Esophagus (tissue), 2 donors: ENCODE results near the gene SNX17. TPM values are rescaled to one million over a fixed set of nuclear protein-coding genes. Genes with fewer than 3 reads are reported as not detected.
A peak's percentile ranks its signal among the peaks of the same experiment; 100 is the strongest.

ENCODE experiments used
- H3K27ac ChIP-seq, 2 donors: one replicate each; pipeline ENCODE4 v1.5.1; 2013; ENCODE audit warnings: low read depth in 2 of 2, mild to moderate bottlenecking in 2 of 2, inconsistent platforms in 1 of 2, low read length in 1 of 2, moderate library complexity in 1 of 2
- H3K27me3 ChIP-seq, 2 donors: one replicate each; pipeline ENCODE4 v1.6.1; 2013; ENCODE audit warnings: low read length in 2 of 2, control low read depth in 1 of 2, mild to moderate bottlenecking in 1 of 2; ENCODE audit not compliant: insufficient read depth in 2 of 2, control insufficient read depth in 1 of 2
- H3K36me3 ChIP-seq, 2 donors: one replicate each; pipeline ENCODE4 v1.6.1; 2013; ENCODE audit warnings: low read length in 1 of 2; ENCODE audit not compliant: control insufficient read depth in 2 of 2, insufficient read depth in 2 of 2
- H3K4me1 ChIP-seq, 2 donors: one replicate each; pipeline ENCODE4 v1.6.1; 2013; ENCODE audit warnings: low read length in 1 of 2; ENCODE audit not compliant: control insufficient read depth in 2 of 2, insufficient read depth in 2 of 2
- H3K4me3 ChIP-seq, 2 donors: one replicate each; pipeline ENCODE4 v1.5.1; 2013; ENCODE audit warnings: low read length in 2 of 2, mild to moderate bottlenecking in 2 of 2, low read depth in 1 of 2, moderate library complexity in 1 of 2
- H3K9me3 ChIP-seq, 2 donors: one replicate each; pipeline ENCODE4 v1.6.1; 2013; ENCODE audit warnings: mild to moderate bottlenecking in 2 of 2, low read depth in 1 of 2, low read length in 1 of 2, moderate library complexity in 1 of 2; ENCODE audit not compliant: control insufficient read depth in 2 of 2, insufficient read depth in 1 of 2
- WGBS, 2 donors: extraction: QIAGEN DNeasy Blood & Tissue Kit; methylation state at CpG; one replicate each; pipeline ENCODE4 v1.1.7; 2013; 5-methylcytosine and 5-hydroxymethylcytosine counted together
- polyA plus RNA-seq, 2 donors: library from polyadenylated mRNA; stranded (reverse); fragments of 200-250 nt; gene quantifications; one replicate each; pipeline ENCODE4 v1.2.3, GENCODE V29; 2013
- donor health status: healthy with polysubstance abuse.
- donor health status: Bipolar disorder and iron deficiency.

The SNX17 gene
- polyA plus RNA-seq, 2 donors, result 36.9 to 61.7 TPM

- no peaks in the 10 kb centered on the region for H3K9me3 ChIP-seq
- no peaks in the 10 kb centered on the region for H3K27me3 ChIP-seq
- H3K27ac ChIP-seq, result no peak overlapping the region
- no peak overlapping the region for H3K4me3 ChIP-seq
- H3K4me1 ChIP-seq, result no peaks in the 10 kb centered on the region
- H3K36me3 ChIP-seq, result peaks cover 20 to 32% of the 10 kb centered on the region in 2 donors
- WGBS, 2 donors, result 91 to 93% methylated on average over 4 of the region's 4 CpGs
Measured at GRCh38 chr2:27362678-27363420, 7.6 kb upstream of the SNX17 start.

GRCh38 chr2:27363933-27364332 lies 6.5 kb upstream of the SNX17 start:
- 79 to 82% methylated on average over 2 of the region's 2 CpGs for WGBS, 2 donors
- no peaks in the 10 kb centered on the region for H3K27me3 ChIP-seq
- H3K9me3 ChIP-seq, result no peaks in the 10 kb centered on the region
- peaks cover 0 to 1% of the 10 kb centered on the region in 2 donors for H3K4me1 ChIP-seq
- no peak overlapping the region for H3K27ac ChIP-seq
- H3K36me3 ChIP-seq, result peaks cover 22 to 39% of the 10 kb centered on the region in 2 donors
- no peak overlapping the region for H3K4me3 ChIP-seq

GRCh38 chr2:27369471-27370025 lies 868 bp upstream of the SNX17 start:
- peak overlapping the region; percentile 96 to 97 for H3K27ac ChIP-seq
- H3K4me3 ChIP-seq, result peak overlapping the region; percentile 69 to 91
- WGBS, 2 donors, result 1 to 3% methylated on average over 18 of the region's 18 CpGs
- H3K4me1 ChIP-seq, result peaks cover 0 to 5% of the 10 kb centered on the region in 2 donors
- no peaks in the 10 kb centered on the region for H3K27me3 ChIP-seq
- no peaks in the 10 kb centered on the region for H3K9me3 ChIP-seq
- H3K36me3 ChIP-seq, result peaks cover 14 to 36% of the 10 kb centered on the region in 2 donors

- no peaks in the 10 kb centered on the region for H3K27me3 ChIP-seq
- peak overlapping the region; percentile 83 to 97 for H3K4me3 ChIP-seq
- peaks cover 23 to 45% of the 10 kb centered on the region in 2 donors for H3K36me3 ChIP-seq
- no peaks in the 10 kb centered on the region for H3K9me3 ChIP-seq
- H3K27ac ChIP-seq, result peak overlapping the region; percentile 79 to 84
- 1% methylated on average over 38 to 46 of the region's 46 CpGs for WGBS, 2 donors
- H3K4me1 ChIP-seq, result peaks cover 0 to 5% of the 10 kb centered on the region in 2 donors
Measured at GRCh38 chr2:27370816-27371620, 602 bp downstream of the SNX17 start.

- Histone ChIP-seq H3K27me3 (no peaks in the 10 kb centered on the region), H3K4me1 (peaks cover 0 to 5% of the 10 kb centered on the region in 2 donors), H3K36me3 (peaks cover 25 to 46% of the 10 kb centered on the region in 2 donors)
Measured at GRCh38 chr2:27372937-27373336, 2.5 kb downstream of the SNX17 start.

GRCh38 chr2:27373567-27373966 lies 3.2 kb downstream of the SNX17 start:
- Histone ChIP-seq H3K4me1 (peaks cover under 1 to 7% of the 10 kb centered on the region in 2 donors), H3K9me3 (no peaks in the 10 kb centered on the region), H3K4me3 (no peak overlapping the region), H3K27ac (no peak overlapping the region), H3K36me3 (peaks cover 24 to 45% of the 10 kb centered on the region in 2 donors), H3K27me3 (no peaks in the 10 kb centered on the region)
- 85 to 86% methylated on average over 5 of the region's 5 CpGs for WGBS, 2 donors

More at GRCh38 chr2:27372937-27373336, 2.5 kb downstream of the SNX17 start:
- Histone ChIP-seq H3K4me3 (no peak overlapping the region), H3K9me3 (no peaks in the 10 kb centered on the region), H3K27ac (peak overlapping the region in 1 of 2 donors; percentile 45)
- WGBS, 2 donors, result 92% methylated on average over 6 of the region's 6 CpGs

GRCh38 chr2:27375513-27376099 lies 5.2 kb downstream of the SNX17 start:
- peaks cover 3 to 7% of the 10 kb centered on the region in 2 donors for H3K4me1 ChIP-seq
- H3K36me3 ChIP-seq, result peaks cover 24 to 47% of the 10 kb centered on the region in 2 donors
- WGBS, 2 donors, result 91 to 93% methylated on average over 20 of the region's 20 CpGs

GRCh38 chr2:27376151-27376865 lies 5.9 kb downstream of the SNX17 start:
- WGBS, 2 donors, result 77 to 82% methylated on average over 16 of the region's 16 CpGs
- no peaks in the 10 kb centered on the region for H3K27me3 ChIP-seq
- no peak overlapping the region for H3K4me3 ChIP-seq
- H3K36me3 ChIP-seq, result peaks cover 24 to 47% of the 10 kb centered on the region in 2 donors
- H3K4me1 ChIP-seq, result peaks cover 3 to 9% of the 10 kb centered on the region in 2 donors
- no peaks in the 10 kb centered on the region for H3K9me3 ChIP-seq
- H3K27ac ChIP-seq, result no peak overlapping the region

More at GRCh38 chr2:27375513-27376099, 5.2 kb downstream of the SNX17 start:
- H3K9me3 ChIP-seq, result no peaks in the 10 kb centered on the region
- no peak overlapping the region for H3K27ac ChIP-seq
- H3K4me3 ChIP-seq, result no peak overlapping the region
- no peaks in the 10 kb centered on the region for H3K27me3 ChIP-seq
